Neural crest cell (in vitro differentiated cells): ENCODE results near the gene MYH9. TPM values are rescaled to one million over a fixed set of nuclear protein-coding genes. Genes with fewer than 3 reads are reported as not detected.
"Not testable (repeated sequence)": the region's sequence is repeated elsewhere in the genome, so short reads cannot be mapped to it uniquely, and the experiment has no call there.

Experiments used
- DNase-seq: peaks from one replicate; pipeline ENCODE4 v3.0.0; 2021; ENCODE audit warnings: low read depth, mixed read lengths, low spot score
- H3K27ac Mint-ChIP-seq: one replicate; pipeline ENCODE4 v1.8.0; 2021; ENCODE audit warnings: mild to moderate bottlenecking, mixed read lengths; ENCODE audit not compliant: unreplicated experiment
- H3K27me3 Mint-ChIP-seq: 2 replicates; pipeline ENCODE4 v1.8.0; 2021; ENCODE audit warnings: low read depth, mild to moderate bottlenecking, mixed read lengths
- H3K36me3 Mint-ChIP-seq: 2 replicates; pipeline ENCODE4 v1.8.0; 2021; ENCODE audit warnings: low read depth, mild to moderate bottlenecking, mixed read lengths
- H3K4me1 Mint-ChIP-seq: 2 replicates; pipeline ENCODE4 v1.8.0; 2021; ENCODE audit warnings: mixed read lengths
- H3K4me3 Mint-ChIP-seq: one replicate; pipeline ENCODE4 v1.8.0; 2021; ENCODE audit warnings: mild to moderate bottlenecking, mixed read lengths
- H3K9me3 Mint-ChIP-seq: 2 replicates; pipeline ENCODE4 v1.8.0; 2021; ENCODE audit warnings: mixed read lengths
- CTCF ChIP-seq: fragments of 200-600 bp; sonication (generic); conservative IDR thresholded peaks from 2 replicates; pipeline ENCODE4 v1.5.0; 2021; ENCODE audit warnings: antibody characterized with exemption, mild to moderate bottlenecking
- total RNA-seq: library from RNA; stranded (reverse); gene quantifications from 2 replicates; pipeline ENCODE4 v1.2.1, GENCODE V29; 2021

The MYH9 gene
- total RNA-seq, 1 donor from 2014 or later, result 160 TPM

GRCh38 chr22:36293606-36294292 is 94.0 kb downstream of the MYH9 start:
- Mint-ChIP-seq H3K4me3 (no peak overlapping the region), H3K9me3 (no peaks in the 10 kb centered on the region)
- no peak for TF ChIP-seq CTCF

GRCh38 chr22:36292823-36293530 is 94.8 kb downstream of the MYH9 start:
- no peak overlapping the region for H3K4me3 Mint-ChIP-seq
- no peak for TF ChIP-seq CTCF

More at GRCh38 chr22:36293606-36294292, 94.0 kb downstream of the MYH9 start:
- no peak for DNase-seq
- H3K36me3 Mint-ChIP-seq, result peaks cover 44% of the 10 kb centered on the region
- no peaks in the 10 kb centered on the region for H3K27me3 Mint-ChIP-seq
- H3K4me1 Mint-ChIP-seq, result no peaks in the 10 kb centered on the region
- no peak overlapping the region for H3K27ac Mint-ChIP-seq

GRCh38 chr22:36291831-36292740 is 95.7 kb downstream of the MYH9 start:
- Mint-ChIP-seq H3K4me3 (no peak overlapping the region), H3K27ac (no peak overlapping the region), H3K9me3 (no peaks in the 10 kb centered on the region), H3K27me3 (no peaks in the 10 kb centered on the region), H3K4me1 (no peaks in the 10 kb centered on the region), H3K36me3 (peaks cover 45% of the 10 kb centered on the region)
- no peak for TF ChIP-seq CTCF
- no peak for DNase-seq

More at GRCh38 chr22:36292823-36293530, 94.8 kb downstream of the MYH9 start:
- no peaks in the 10 kb centered on the region for H3K4me1 Mint-ChIP-seq
- H3K9me3 Mint-ChIP-seq, result no peaks in the 10 kb centered on the region
- no peak overlapping the region for H3K27ac Mint-ChIP-seq
- DNase-seq, result no peak
- peaks cover 47% of the 10 kb centered on the region for H3K36me3 Mint-ChIP-seq
- no peaks in the 10 kb centered on the region for H3K27me3 Mint-ChIP-seq

GRCh38 chr22:36290391-36291075 is 97.2 kb downstream of the MYH9 start:
- H3K36me3 Mint-ChIP-seq, result peaks cover 43% of the 10 kb centered on the region
- H3K4me3 Mint-ChIP-seq, H3K27ac Mint-ChIP-seq, DNase-seq, H3K4me1 Mint-ChIP-seq, H3K27me3 Mint-ChIP-seq, H3K9me3 Mint-ChIP-seq: not testable (repeated sequence)

- peaks cover 41% of the 10 kb centered on the region for H3K36me3 Mint-ChIP-seq
- H3K9me3 Mint-ChIP-seq, H3K27me3 Mint-ChIP-seq, H3K4me1 Mint-ChIP-seq, DNase-seq, H3K27ac Mint-ChIP-seq, H3K4me3 Mint-ChIP-seq: not testable (repeated sequence)
Observed at GRCh38 chr22:36289948-36290371, 97.8 kb downstream of the MYH9 start.

- DNase-seq, result no peak
- H3K4me3 Mint-ChIP-seq, result no peak overlapping the region
- H3K36me3 Mint-ChIP-seq, result peaks cover 40% of the 10 kb centered on the region
- no peak for TF ChIP-seq CTCF
- H3K4me1 Mint-ChIP-seq, result no peaks in the 10 kb centered on the region
- no peak overlapping the region for H3K27ac Mint-ChIP-seq
- no peaks in the 10 kb centered on the region for H3K27me3 Mint-ChIP-seq
- no peaks in the 10 kb centered on the region for H3K9me3 Mint-ChIP-seq
Observed at GRCh38 chr22:36289406-36289870, 98.3 kb downstream of the MYH9 start.
